Psoas muscle (tissue), 8 donors: ENCODE data around the gene UGT2B7. TPM values are rescaled to one million over a fixed set of nuclear protein-coding genes. Genes with fewer than 3 reads are reported as not detected.
"Not testable (repeated sequence)": the region's sequence is repeated elsewhere in the genome, so short reads cannot be mapped to it uniquely, and the experiment has no call there.

Source experiments
- ATAC-seq, 4 donors: fragments of 200-7000 bp; cut with Tn5 transposase; one replicate each; pipeline ENCODE4 v1.9.1; 2020; ENCODE audit warnings: moderate library complexity in 3 of 4, mild to moderate bottlenecking in 2 of 4
- DNase-seq, 2 donors: peaks; one replicate each; pipeline ENCODE4 v3.0.0-alpha.2; 2020
- H3K27ac ChIP-seq: fragments of 200-600 bp; one replicate; pipeline ENCODE4 v1.8.0; 2022
- H3K27me3 ChIP-seq, 3 donors: fragments of 200-600 bp in 1 of 3; one replicate each; pipeline versions ENCODE4 v1.6.1 to v1.8.0; 2013 to 2022; ENCODE audit warnings: low read length in 2 of 3, mild to moderate bottlenecking in 2 of 3, moderate library complexity in 1 of 3; ENCODE audit not compliant: insufficient read depth in 3 of 3
- H3K36me3 ChIP-seq, 2 donors: fragments of 200-600 bp in 1 of 2; one replicate each; pipeline versions ENCODE4 v1.6.1 to v1.8.0; 2013 to 2022; ENCODE audit warnings: low read depth in 1 of 2, mild to moderate bottlenecking in 1 of 2, moderate library complexity in 1 of 2; ENCODE audit not compliant: insufficient read depth in 1 of 2
- H3K4me1 ChIP-seq: fragments of 200-600 bp; one replicate; pipeline ENCODE4 v1.8.0; 2022
- H3K4me3 ChIP-seq: fragments of 200-600 bp; one replicate; pipeline ENCODE4 v1.8.0; 2022; ENCODE audit warnings: mild to moderate bottlenecking
- H3K9me3 ChIP-seq: fragments of 200-600 bp; one replicate; pipeline ENCODE4 v1.8.0; 2022
- WGBS, 3 donors: extraction: QIAGEN DNeasy Blood & Tissue Kit; methylation state at CpG; one replicate each; pipeline versions ENCODE4 v1.1.6 to v1.1.7; 2013; 5-methylcytosine and 5-hydroxymethylcytosine counted together
- intact Hi-C, 2 donors: fragments of 100-400 bp; cut with DNase I; formaldehyde crosslinking; loops; one replicate each; pipeline versions ENCODE4 v1.11.0 to v1.14.2; 2022
- long read RNA-seq, 2 donors: library from polyadenylated mRNA; unstranded; transcript quantifications; one replicate each; pipeline ENCODE4 v2.0.0, GENCODE V29; 2021
- polyA plus RNA-seq, 3 donors: library from polyadenylated mRNA; stranded (reverse); fragments of 200-250 nt; gene quantifications; one replicate each; pipeline ENCODE4 v1.2.3, GENCODE V29; 2013
- total RNA-seq, 4 donors: library from RNA; stranded (reverse); fragmentation: NEBNext Ultra II Directional in 2 of 4; extraction: Animal tissue kit (Norgen Biotek cat#: 25700) in 2 of 4; gene quantifications; one replicate each; pipeline versions ENCODE4 v1.2.1 to v1.2.4, GENCODE V29; 2021 to 2023
- TF ChIP-seq, protein P1 (sequence below): fragments of 200-600 bp; IDR thresholded peaks from one replicate; pipeline ENCODE4 v1.8.0; 2022; ENCODE audit warnings: antibody characterized with exemption
- donor health status: healthy with polysubstance abuse.
- donor health status: DM: no; HTN: no; CAD: no; lungs with moderate emphysema.
- donor health status: Bipolar disorder and iron deficiency.
- donor health status: healthy.
- donor health status: DM: yes; HTN: yes; CAD: no.
- donor health status: DM: no; HTN: no; CAD: no.
- donor health status: DM: no; HTN: no; CAD: no.
- donor health status: DM: yes; HTN: yes; CAD: no.

UGT2B7 gene
- total RNA-seq, result not detected
- polyA plus RNA-seq, result under 1 TPM in 1 of 3 donors, not detected in 2; 0.04 TPM
- long read RNA-seq, donor 1, result 0 reads
- long read RNA-seq, donor 2, result 0 reads

DNA sequence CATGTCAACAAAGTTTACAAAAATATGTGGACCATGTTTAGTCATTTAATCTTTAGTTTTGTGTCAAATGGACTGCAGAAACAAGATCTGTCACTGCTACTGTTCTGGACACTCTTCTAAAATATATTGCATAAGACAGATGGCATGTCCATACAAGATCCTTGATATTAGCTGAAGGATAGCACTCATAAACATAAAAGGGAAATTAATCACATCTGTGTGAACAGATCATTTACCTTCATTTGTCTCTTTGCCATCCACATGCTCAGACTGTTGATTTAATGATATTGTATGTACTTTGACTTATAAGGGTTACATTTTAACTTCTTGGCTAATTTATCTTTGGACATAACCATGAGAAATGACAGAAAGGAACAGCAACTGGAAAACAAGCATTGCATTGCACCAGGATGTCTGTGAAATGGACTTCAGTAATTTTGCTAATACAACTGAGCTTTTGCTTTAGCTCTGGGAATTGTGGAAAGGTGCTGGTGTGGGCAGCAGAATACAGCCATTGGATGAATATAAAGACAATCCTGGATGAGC is at the start of gene UGT2B7:
TSS of gene UGT2B7 (plus strand) at position 364 of the 546 bp plus-strand sequence. CDS start at position 411, 47 bp downstream.
- Histone ChIP-seq H3K4me1 (no peaks in the 10 kb centered on the region), H3K9me3 (no peaks in the 10 kb centered on the region), H3K27ac (no peak within 1 kb of the TSS), H3K36me3 (no peaks in the 10 kb centered on the region), H3K4me3 (no peak within 1 kb of the TSS), H3K27me3 (no peaks in the 10 kb centered on the region)
- TF ChIP-seq, protein P1, sequence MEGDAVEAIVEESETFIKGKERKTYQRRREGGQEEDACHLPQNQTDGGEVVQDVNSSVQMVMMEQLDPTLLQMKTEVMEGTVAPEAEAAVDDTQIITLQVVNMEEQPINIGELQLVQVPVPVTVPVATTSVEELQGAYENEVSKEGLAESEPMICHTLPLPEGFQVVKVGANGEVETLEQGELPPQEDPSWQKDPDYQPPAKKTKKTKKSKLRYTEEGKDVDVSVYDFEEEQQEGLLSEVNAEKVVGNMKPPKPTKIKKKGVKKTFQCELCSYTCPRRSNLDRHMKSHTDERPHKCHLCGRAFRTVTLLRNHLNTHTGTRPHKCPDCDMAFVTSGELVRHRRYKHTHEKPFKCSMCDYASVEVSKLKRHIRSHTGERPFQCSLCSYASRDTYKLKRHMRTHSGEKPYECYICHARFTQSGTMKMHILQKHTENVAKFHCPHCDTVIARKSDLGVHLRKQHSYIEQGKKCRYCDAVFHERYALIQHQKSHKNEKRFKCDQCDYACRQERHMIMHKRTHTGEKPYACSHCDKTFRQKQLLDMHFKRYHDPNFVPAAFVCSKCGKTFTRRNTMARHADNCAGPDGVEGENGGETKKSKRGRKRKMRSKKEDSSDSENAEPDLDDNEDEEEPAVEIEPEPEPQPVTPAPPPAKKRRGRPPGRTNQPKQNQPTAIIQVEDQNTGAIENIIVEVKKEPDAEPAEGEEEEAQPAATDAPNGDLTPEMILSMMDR, result no peak
- no peak for DNase-seq
- intact Hi-C loops, result no loop called here
- no peak for ATAC-seq

- Histone ChIP-seq H3K36me3 (no peaks in the 10 kb centered on the region), H3K27ac (no peak overlapping the region), H3K4me3 (no peak overlapping the region), H3K9me3 (no peaks in the 10 kb centered on the region), H3K27me3 (no peaks in the 10 kb centered on the region), H3K4me1 (no peaks in the 10 kb centered on the region)
- TF ChIP-seq, protein P1, result no peak
- intact Hi-C loops, result no loop called here
- DNase-seq (no peak), ATAC-seq (no peak)
Measured at GRCh38 chr4:69049860-69050259, 46.4 kb upstream of the UGT2B7 start.

DNA sequence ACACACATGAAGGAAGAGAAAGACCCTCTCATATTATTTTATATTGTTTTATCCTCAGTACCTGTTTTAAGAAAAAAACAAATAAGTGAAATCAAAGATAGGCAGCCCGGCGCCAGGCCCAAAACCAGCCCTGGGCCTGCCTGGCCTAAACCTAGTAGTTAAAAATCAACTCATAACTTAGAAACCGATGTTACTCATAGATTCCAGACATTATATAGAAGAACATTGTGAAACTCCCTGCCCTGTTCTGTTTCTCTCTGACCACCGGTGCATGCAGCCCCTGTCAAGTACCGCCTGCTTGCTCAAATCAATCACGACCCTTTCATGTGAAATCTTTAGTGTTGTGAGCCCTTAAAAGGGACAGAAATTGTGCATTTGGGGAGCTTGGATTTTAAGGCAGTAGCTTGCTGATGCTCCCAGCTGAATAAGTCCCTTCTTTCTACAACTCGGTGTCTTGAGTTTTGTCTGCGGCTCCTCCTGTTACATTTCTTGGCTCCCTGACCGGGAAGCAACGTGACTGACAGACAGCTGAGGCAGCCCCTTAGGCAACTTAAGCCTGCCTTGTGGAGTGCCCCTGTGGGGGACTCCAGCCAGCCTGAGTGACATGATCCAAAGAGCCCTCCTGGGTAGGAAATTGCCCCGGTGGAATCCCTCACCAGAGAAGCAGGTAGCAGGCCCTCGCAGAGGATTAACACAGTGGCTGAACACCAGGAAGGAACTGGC is 45.3 kb upstream of the UGT2B7 start:
- intact Hi-C loops, ATAC-seq, H3K4me1 ChIP-seq, H3K4me3 ChIP-seq, H3K9me3 ChIP-seq, H3K36me3 ChIP-seq, H3K27ac ChIP-seq, H3K27me3 ChIP-seq, DNase-seq: not testable (repeated sequence)
- 53 to 56% (median 54%) methylated on average over 12 of the region's 12 CpGs for WGBS, 3 donors

DNA sequence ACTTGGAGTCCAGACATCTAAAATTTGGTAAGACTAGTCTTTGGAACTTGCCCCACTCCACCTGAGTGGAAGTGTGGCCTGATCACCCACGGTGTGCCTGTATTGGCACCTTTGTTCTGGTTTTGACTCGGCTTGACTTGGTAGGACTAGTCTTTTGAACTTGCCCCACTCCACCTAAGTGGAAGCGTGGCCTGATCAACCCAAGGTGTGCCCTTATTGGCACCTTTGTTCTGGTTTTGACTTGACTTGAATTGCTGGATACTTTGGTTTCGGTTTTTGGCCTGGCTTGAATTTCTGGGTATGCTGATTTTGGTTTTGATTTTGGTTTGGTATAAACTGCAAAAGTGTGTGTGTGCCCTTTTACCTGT is 44.7 kb upstream of the UGT2B7 start:
- Histone ChIP-seq H3K36me3 (no peaks in the 10 kb centered on the region), H3K4me3 (no peak overlapping the region), H3K9me3 (no peaks in the 10 kb centered on the region), H3K27me3 (no peaks in the 10 kb centered on the region), H3K27ac (no peak overlapping the region), H3K4me1 (no peaks in the 10 kb centered on the region)
- TF ChIP-seq, protein P1, result no peak
- intact Hi-C loops, result no loop called here
- DNase-seq, result no peak
- ATAC-seq, result no peak
- 82 to 91% (median 89%) methylated on average over 4 of the region's 4 CpGs for WGBS, 3 donors

DNA sequence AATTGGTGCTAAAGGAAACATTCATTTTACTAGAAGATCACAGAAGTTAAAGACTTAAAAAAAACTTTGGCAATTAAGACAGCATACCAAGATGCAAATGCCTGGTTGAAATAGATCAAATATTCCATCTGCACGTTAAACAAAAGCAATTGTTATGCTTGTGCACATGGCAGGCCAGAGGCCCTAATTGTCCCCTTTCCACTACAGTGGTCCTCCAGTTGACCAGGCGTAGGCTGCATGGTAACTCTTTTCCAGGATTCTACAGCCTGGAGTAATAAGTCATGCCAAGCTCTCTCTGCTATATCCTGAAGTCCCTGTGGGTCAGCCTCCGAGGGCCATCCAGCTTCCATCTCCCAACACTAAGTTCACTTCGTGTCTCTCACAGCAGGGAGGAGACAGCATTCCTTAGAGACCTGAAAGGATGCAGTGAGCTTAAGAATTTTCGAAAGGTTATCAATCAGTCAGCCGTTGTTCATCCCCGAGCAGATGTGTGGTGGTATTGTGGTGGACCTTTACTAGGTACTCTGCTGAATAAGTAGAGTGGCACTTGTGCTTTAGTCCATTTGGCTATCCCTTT is 42.9 kb upstream of the UGT2B7 start:
- H3K36me3 ChIP-seq, H3K27ac ChIP-seq, ATAC-seq, H3K27me3 ChIP-seq, H3K4me3 ChIP-seq, H3K4me1 ChIP-seq, DNase-seq, H3K9me3 ChIP-seq, intact Hi-C loops: not testable (repeated sequence)
- 71 to 80% (median 78%) methylated on average over 7 of the region's 7 CpGs for WGBS, 3 donors

GRCh38 chr4:69054033-69054432 is 42.2 kb upstream of the UGT2B7 start:
- ATAC-seq, DNase-seq, intact Hi-C loops, H3K4me1 ChIP-seq, H3K9me3 ChIP-seq, H3K36me3 ChIP-seq, H3K27me3 ChIP-seq, H3K4me3 ChIP-seq, H3K27ac ChIP-seq: not testable (repeated sequence)
- 76 to 93% (median 88%) methylated on average over 1 of the region's 1 CpG for WGBS, 3 donors
